ENCODE measurements around the gene EML6.

DNA sequence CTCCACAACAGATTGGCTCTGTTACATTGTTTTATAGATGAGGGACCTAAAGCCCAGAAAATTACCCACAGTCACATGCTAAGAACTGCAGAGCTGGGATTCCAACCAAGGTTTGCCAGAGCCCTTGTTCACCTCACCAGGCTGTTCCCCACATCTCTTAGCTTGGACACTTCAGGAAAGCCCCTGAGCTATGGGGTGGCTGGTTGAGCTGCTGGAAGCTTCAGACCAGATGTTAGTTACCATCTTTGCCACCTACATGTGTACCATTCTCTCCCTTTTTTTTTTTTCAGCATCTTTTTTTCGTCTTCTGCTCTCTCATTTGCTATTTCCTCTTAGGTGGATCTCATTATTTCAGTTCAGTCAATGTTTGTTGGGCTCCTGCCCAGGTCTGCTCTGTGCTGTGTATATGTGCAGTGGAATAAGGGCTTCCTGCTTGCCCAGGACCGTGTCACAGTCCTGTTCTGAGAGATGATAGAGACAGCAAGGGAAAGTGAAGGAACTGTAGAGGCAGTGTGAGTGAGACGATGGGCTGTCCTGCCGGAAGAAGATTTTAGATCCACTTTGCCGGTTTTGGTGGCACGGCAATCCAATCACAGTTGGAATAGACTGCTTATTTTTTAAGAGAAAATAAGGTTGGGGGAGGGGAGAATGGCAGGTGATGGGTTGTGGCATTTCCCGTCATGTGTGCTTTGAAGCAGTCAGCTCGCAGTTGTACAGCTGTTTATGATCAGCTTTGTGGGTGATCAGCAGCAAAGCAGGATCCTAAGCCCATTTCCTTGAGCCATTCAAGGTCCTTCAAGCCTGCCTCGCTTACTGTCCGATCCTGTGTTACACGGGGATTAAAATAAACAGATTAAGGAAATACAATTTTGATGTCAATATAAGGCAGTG, 174.2 kb downstream of the EML6 start:
- TF ChIP-seq, protein P1, sequence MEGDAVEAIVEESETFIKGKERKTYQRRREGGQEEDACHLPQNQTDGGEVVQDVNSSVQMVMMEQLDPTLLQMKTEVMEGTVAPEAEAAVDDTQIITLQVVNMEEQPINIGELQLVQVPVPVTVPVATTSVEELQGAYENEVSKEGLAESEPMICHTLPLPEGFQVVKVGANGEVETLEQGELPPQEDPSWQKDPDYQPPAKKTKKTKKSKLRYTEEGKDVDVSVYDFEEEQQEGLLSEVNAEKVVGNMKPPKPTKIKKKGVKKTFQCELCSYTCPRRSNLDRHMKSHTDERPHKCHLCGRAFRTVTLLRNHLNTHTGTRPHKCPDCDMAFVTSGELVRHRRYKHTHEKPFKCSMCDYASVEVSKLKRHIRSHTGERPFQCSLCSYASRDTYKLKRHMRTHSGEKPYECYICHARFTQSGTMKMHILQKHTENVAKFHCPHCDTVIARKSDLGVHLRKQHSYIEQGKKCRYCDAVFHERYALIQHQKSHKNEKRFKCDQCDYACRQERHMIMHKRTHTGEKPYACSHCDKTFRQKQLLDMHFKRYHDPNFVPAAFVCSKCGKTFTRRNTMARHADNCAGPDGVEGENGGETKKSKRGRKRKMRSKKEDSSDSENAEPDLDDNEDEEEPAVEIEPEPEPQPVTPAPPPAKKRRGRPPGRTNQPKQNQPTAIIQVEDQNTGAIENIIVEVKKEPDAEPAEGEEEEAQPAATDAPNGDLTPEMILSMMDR (IDR thresholded peaks at IDR 0.05), result no peak
- TF ChIP-seq EZH2 (IDR thresholded peaks at IDR 0.05) (no peak), EZH2phosphoT487 (IDR thresholded peaks at IDR 0.05) (no peak)
